Mesenchymal stem cell (in vitro differentiated cells and primary cell): ENCODE results near the gene LDB3.
"Not testable (repeated sequence)": the region's sequence is repeated elsewhere in the genome, so short reads cannot be mapped to it uniquely, and the experiment has no call there.

Experiments used
- DNase-seq: peaks from one replicate; pipeline ENCODE4 v3.0.0-alpha.2; 2013
- H2AFZ ChIP-seq: one replicate; pipeline ENCODE4 v1.6.1; 2013; ENCODE audit warnings: low read depth, mild to moderate bottlenecking, control low read depth, inconsistent platforms, low read length, moderate library complexity
- H2AK5ac ChIP-seq: 2 replicates; pipeline ENCODE4 v1.6.1; 2013; ENCODE audit warnings: low read length, moderate library complexity, mild to moderate bottlenecking, inconsistent platforms; ENCODE audit not compliant: severe bottlenecking
- H2BK120ac ChIP-seq: one replicate; pipeline ENCODE4 v1.6.1; 2013; ENCODE audit warnings: low read depth, mild to moderate bottlenecking, inconsistent platforms, low read length, moderate library complexity
- H2BK12ac ChIP-seq, 2 experiments: one replicate each; pipeline ENCODE4 v1.6.1; 2013; ENCODE audit warnings: inconsistent platforms in 2 of 2, low read length in 2 of 2, mild to moderate bottlenecking in 2 of 2, moderate library complexity in 2 of 2, control low read depth in 1 of 2
- H2BK15ac ChIP-seq: one replicate; pipeline ENCODE4 v1.6.1; 2013; ENCODE audit warnings: mild to moderate bottlenecking, low read depth, inconsistent platforms; ENCODE audit not compliant: poor library complexity, severe bottlenecking
- H2BK5ac ChIP-seq: 2 replicates; pipeline ENCODE4 v1.6.1; 2013; ENCODE audit warnings: low read depth, mild to moderate bottlenecking, low read length, control low read depth, inconsistent platforms; ENCODE audit not compliant: poor library complexity, severe bottlenecking
- H3K14ac ChIP-seq, 2 experiments: one replicate each; pipeline ENCODE4 v1.6.1; 2013; ENCODE audit warnings: inconsistent platforms in 2 of 2, low read length in 2 of 2, control low read depth in 1 of 2, mild to moderate bottlenecking in 1 of 2, moderate library complexity in 1 of 2
- H3K18ac ChIP-seq, 2 experiments: one replicate each; pipeline ENCODE4 v1.6.1; 2013; ENCODE audit warnings: inconsistent platforms in 2 of 2, low read length in 2 of 2, control low read depth in 1 of 2, low read depth in 1 of 2, mild to moderate bottlenecking in 1 of 2
- H3K23ac ChIP-seq, 2 experiments: one replicate each; pipeline ENCODE4 v1.6.1; 2013; ENCODE audit warnings: inconsistent platforms in 2 of 2, low read length in 2 of 2, mild to moderate bottlenecking in 2 of 2, moderate library complexity in 2 of 2, control low read depth in 1 of 2
- H3K27ac ChIP-seq: 2 replicates; pipeline ENCODE4 v1.5.1; 2013; ENCODE audit warnings: mild to moderate bottlenecking, moderate library complexity, low read length, control low read depth, inconsistent platforms; ENCODE audit not compliant: poor library complexity, severe bottlenecking
- H3K27me3 ChIP-seq, 2 experiments: 2 replicates each; pipeline versions ENCODE4 v1.6.1 to v1.7.0; 2013; ENCODE audit warnings: low read length in 2 of 2, mild to moderate bottlenecking in 2 of 2, moderate library complexity in 2 of 2, control low read depth in 1 of 2, inconsistent platforms in 1 of 2; ENCODE audit not compliant: control insufficient read depth in 1 of 2, insufficient read depth in 1 of 2
- H3K36me3 ChIP-seq, 2 experiments: 2 replicates each; pipeline versions ENCODE4 v1.6.1 to v1.7.0; 2013; ENCODE audit warnings: low read length in 2 of 2, control low read depth in 1 of 2, inconsistent platforms in 1 of 2, low read depth in 1 of 2, mild to moderate bottlenecking in 1 of 2; ENCODE audit not compliant: insufficient read depth in 2 of 2, control insufficient read depth in 1 of 2
- H3K4ac ChIP-seq, 2 experiments: one replicate each; pipeline ENCODE4 v1.6.1; 2013; ENCODE audit warnings: inconsistent platforms in 2 of 2, low read length in 2 of 2, mild to moderate bottlenecking in 2 of 2, moderate library complexity in 2 of 2, control low read depth in 1 of 2, low read depth in 1 of 2
- H3K4me1 ChIP-seq: 2 replicates; pipeline ENCODE4 v1.6.1; 2013; ENCODE audit warnings: low read depth, low read length, control low read depth; ENCODE audit not compliant: control insufficient read depth, insufficient read depth
- H3K4me2 ChIP-seq: 2 replicates; pipeline ENCODE4 v1.6.1; 2013; ENCODE audit warnings: low read length, mild to moderate bottlenecking, inconsistent platforms; ENCODE audit not compliant: poor library complexity, severe bottlenecking
- H3K4me3 ChIP-seq, 2 experiments: 2 replicates each; pipeline versions ENCODE4 v1.5.1 to v1.7.0; 2013; ENCODE audit warnings: low read length in 2 of 2, mild to moderate bottlenecking in 2 of 2, control low read depth in 1 of 2, low read depth in 1 of 2; ENCODE audit not compliant: insufficient read depth in 1 of 2
- H3K79me1 ChIP-seq: replicated peaks from 2 replicates; pipeline ENCODE4 v1.6.1; 2013; ENCODE audit warnings: mild to moderate bottlenecking, control low read depth, low read length, inconsistent platforms; ENCODE audit not compliant: poor library complexity, severe bottlenecking
- H3K9ac ChIP-seq: 2 replicates; pipeline ENCODE4 v1.7.0; 2013; ENCODE audit warnings: mild to moderate bottlenecking, low read length, moderate library complexity
- H3K9me3 ChIP-seq: 2 replicates; pipeline ENCODE4 v1.7.0; 2013; ENCODE audit warnings: mild to moderate bottlenecking, low read length; ENCODE audit not compliant: control insufficient read depth
- H4K8ac ChIP-seq: one replicate; pipeline ENCODE4 v1.6.1; 2013; ENCODE audit warnings: inconsistent platforms, mild to moderate bottlenecking, low read length, moderate library complexity
- H4K91ac ChIP-seq: one replicate; pipeline ENCODE4 v1.6.1; 2013; ENCODE audit warnings: mild to moderate bottlenecking, low read length, inconsistent platforms
- WGBS: methylation state at CpG from one replicate; pipeline ENCODE4 v1.1.7; 2013; ENCODE audit warnings: mixed read lengths; 5-methylcytosine and 5-hydroxymethylcytosine counted together

LDB3 gene

GRCh38 chr10:86733260-86733671, 65.0 kb downstream of the LDB3 start:
- Histone ChIP-seq H2BK12ac (no peak overlapping the region), H2AK5ac (no peak overlapping the region), H3K23ac (no peak overlapping the region), H3K4me2 (no peak overlapping the region), H3K27me3 (no peaks in the 10 kb centered on the region), H3K18ac (no peak overlapping the region), H3K9me3 (no peaks in the 10 kb centered on the region), H3K79me1 (no peaks in the 10 kb centered on the region), H3K14ac (no peak overlapping the region), H3K27ac (no peak overlapping the region), H3K4ac (no peak overlapping the region), H4K8ac (no peak overlapping the region), H2BK5ac (no peak overlapping the region), H2AFZ (no peak overlapping the region), H3K9ac (no peak overlapping the region), H3K4me1 (peaks cover 2% of the 10 kb centered on the region), H3K36me3 (no peaks in the 10 kb centered on the region), H3K4me3 (no peak overlapping the region), H2BK15ac (no peak overlapping the region), H4K91ac (no peak overlapping the region), H2BK120ac (no peak overlapping the region)
- 89% methylated on average over 8 of the region's 8 CpGs for WGBS
- DNase-seq: no peak

- Histone ChIP-seq H3K4me2 (no peak overlapping the region), H3K36me3 (no peaks in the 10 kb centered on the region), H3K4ac (no peak overlapping the region), H3K79me1 (no peaks in the 10 kb centered on the region), H3K27ac (no peak overlapping the region), H2BK15ac (no peak overlapping the region), H3K9ac (no peak overlapping the region), H3K4me1 (peaks cover 2% of the 10 kb centered on the region), H3K4me3 (no peak overlapping the region), H3K18ac (no peak overlapping the region), H2BK5ac (no peak overlapping the region), H3K9me3 (no peaks in the 10 kb centered on the region), H3K14ac (no peak overlapping the region), H2BK120ac (no peak overlapping the region), H4K91ac (no peak overlapping the region), H2AK5ac (no peak overlapping the region), H2BK12ac (no peak overlapping the region), H4K8ac (no peak overlapping the region), H3K27me3 (no peaks in the 10 kb centered on the region), H3K23ac (no peak overlapping the region), H2AFZ (no peak overlapping the region)
- WGBS: 93% methylated on average over 3 of the region's 4 CpGs
- no peak for DNase-seq
Observed at GRCh38 chr10:86734207-86734988, 66.1 kb downstream of the LDB3 start.

GRCh38 chr10:86735278-86735677, 67.0 kb downstream of the LDB3 start:
- not testable (repeated sequence) for H2AK5ac ChIP-seq, H3K79me1 ChIP-seq, H3K9me3 ChIP-seq, H4K91ac ChIP-seq, H3K9ac ChIP-seq, H3K4ac ChIP-seq, H2BK120ac ChIP-seq, H3K4me3 ChIP-seq, H2BK15ac ChIP-seq, H3K27me3 ChIP-seq, H2AFZ ChIP-seq, H3K23ac ChIP-seq, H3K4me2 ChIP-seq, H3K36me3 ChIP-seq, H2BK12ac ChIP-seq, DNase-seq, H3K18ac ChIP-seq, H3K4me1 ChIP-seq, H3K14ac ChIP-seq, H3K27ac ChIP-seq, H4K8ac ChIP-seq, H2BK5ac ChIP-seq
- WGBS: 95% methylated on average over 3 of the region's 4 CpGs

- H3K14ac ChIP-seq: no peak overlapping the region
- H2AK5ac ChIP-seq: no peak overlapping the region
- H3K4me2 ChIP-seq: no peak overlapping the region
- H3K23ac ChIP-seq: no peak overlapping the region
- no peaks in the 10 kb centered on the region for H3K27me3 ChIP-seq
- H3K4me1 ChIP-seq: no peaks in the 10 kb centered on the region
- H2BK12ac ChIP-seq: no peak overlapping the region
- H2BK120ac ChIP-seq: no peak overlapping the region
- WGBS: no CpG with 5 or more reads among the region's 1 CpG
- H3K36me3 ChIP-seq: no peaks in the 10 kb centered on the region
- no peak overlapping the region for H3K27ac ChIP-seq
- no peak overlapping the region for H3K4me3 ChIP-seq
- H3K79me1 ChIP-seq: no peaks in the 10 kb centered on the region
- H2AFZ ChIP-seq: no peak overlapping the region
- no peak overlapping the region for H3K18ac ChIP-seq
- no peak overlapping the region for H4K91ac ChIP-seq
- no peak overlapping the region for H2BK15ac ChIP-seq
- H2BK5ac ChIP-seq: no peak overlapping the region
- no peaks in the 10 kb centered on the region for H3K9me3 ChIP-seq
- H3K4ac ChIP-seq: no peak overlapping the region
- no peak overlapping the region for H3K9ac ChIP-seq
- DNase-seq: no peak
- H4K8ac ChIP-seq: no peak overlapping the region
Observed at GRCh38 chr10:86742230-86742629, 73.9 kb downstream of the LDB3 start.
